ENCODE data around the gene IGFL2. TPM values are rescaled to one million over a fixed set of nuclear protein-coding genes. Genes with fewer than 3 reads are reported as not detected.

Gene IGFL2
- total RNA-seq, 1 donor from 2014 or later = not detected

- TF ChIP-seq, protein P1, sequence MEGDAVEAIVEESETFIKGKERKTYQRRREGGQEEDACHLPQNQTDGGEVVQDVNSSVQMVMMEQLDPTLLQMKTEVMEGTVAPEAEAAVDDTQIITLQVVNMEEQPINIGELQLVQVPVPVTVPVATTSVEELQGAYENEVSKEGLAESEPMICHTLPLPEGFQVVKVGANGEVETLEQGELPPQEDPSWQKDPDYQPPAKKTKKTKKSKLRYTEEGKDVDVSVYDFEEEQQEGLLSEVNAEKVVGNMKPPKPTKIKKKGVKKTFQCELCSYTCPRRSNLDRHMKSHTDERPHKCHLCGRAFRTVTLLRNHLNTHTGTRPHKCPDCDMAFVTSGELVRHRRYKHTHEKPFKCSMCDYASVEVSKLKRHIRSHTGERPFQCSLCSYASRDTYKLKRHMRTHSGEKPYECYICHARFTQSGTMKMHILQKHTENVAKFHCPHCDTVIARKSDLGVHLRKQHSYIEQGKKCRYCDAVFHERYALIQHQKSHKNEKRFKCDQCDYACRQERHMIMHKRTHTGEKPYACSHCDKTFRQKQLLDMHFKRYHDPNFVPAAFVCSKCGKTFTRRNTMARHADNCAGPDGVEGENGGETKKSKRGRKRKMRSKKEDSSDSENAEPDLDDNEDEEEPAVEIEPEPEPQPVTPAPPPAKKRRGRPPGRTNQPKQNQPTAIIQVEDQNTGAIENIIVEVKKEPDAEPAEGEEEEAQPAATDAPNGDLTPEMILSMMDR (conservative IDR thresholded peaks at IDR 0.05; ENCODE audit: low read depth, low read length) = no peak
- DNase-seq (ENCODE audit: low read depth) = no peak
- no peak overlapping the region for H3K4me3 ChIP-seq (ENCODE audit: low read depth, low read length)
These were observed 21.9 kb upstream of the IGFL2 start for GRCh38 chr19:46126086-46126580.

- no peak for DNase-seq (ENCODE audit: low read depth)
- TF ChIP-seq, protein P1 (conservative IDR thresholded peaks at IDR 0.05; ENCODE audit: low read depth, low read length) = no peak
- no peak overlapping the region for H3K4me3 ChIP-seq (ENCODE audit: low read depth, low read length)
These were observed 16.4 kb upstream of the IGFL2 start for GRCh38 chr19:46131485-46132143.

GRCh38 chr19:46132508-46133100 is 15.4 kb upstream of the IGFL2 start:
- H3K4me3 ChIP-seq (ENCODE audit: low read depth, low read length) = peak overlapping the region; percentile 10
- TF ChIP-seq, protein P1 (conservative IDR thresholded peaks at IDR 0.05; ENCODE audit: low read depth, low read length) = no peak
- no peak for DNase-seq (ENCODE audit: low read depth)

DNA sequence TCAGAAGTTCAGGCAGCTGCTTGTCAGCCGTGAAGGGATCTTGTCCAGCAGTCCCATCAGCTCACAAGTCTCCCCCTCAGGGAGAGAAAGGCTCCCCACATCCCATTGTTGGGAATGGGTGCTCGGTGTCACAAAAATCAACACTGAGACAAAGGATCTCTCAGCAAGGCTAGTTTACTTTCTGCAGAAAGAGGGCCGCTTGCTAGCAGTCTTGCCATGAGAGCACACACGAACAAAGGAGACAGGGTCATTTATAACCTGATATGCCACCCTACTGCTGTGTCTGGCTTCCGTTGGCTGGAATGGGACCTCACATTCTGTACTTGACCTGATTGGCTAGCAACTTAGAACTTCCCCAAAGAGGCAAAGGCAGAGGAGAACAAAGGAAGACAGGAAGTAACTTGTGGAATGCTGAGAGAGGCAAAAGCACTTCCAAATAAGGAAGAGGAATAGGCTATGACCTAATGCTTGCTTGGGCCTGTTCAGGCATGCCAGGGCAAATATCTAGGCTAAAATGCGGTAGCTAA is 14.9 kb upstream of the IGFL2 start:
- peak; percentile 92 for DNase-seq (ENCODE audit: low read depth)
- peak overlapping the region; percentile 10 for H3K4me3 ChIP-seq (ENCODE audit: low read depth, low read length)
- TF ChIP-seq, protein P1 (conservative IDR thresholded peaks at IDR 0.05; ENCODE audit: low read depth, low read length) = no peak

GRCh38 chr19:46133777-46134241 is 14.2 kb upstream of the IGFL2 start:
- no peak overlapping the region for H3K4me3 ChIP-seq (ENCODE audit: low read depth, low read length)
- DNase-seq (ENCODE audit: low read depth) = no peak
- TF ChIP-seq, protein P1 (conservative IDR thresholded peaks at IDR 0.05; ENCODE audit: low read depth, low read length) = no peak

- H3K4me3 ChIP-seq (ENCODE audit: low read depth, low read length) = no peak overlapping the region
- TF ChIP-seq, protein P1 (conservative IDR thresholded peaks at IDR 0.05; ENCODE audit: low read depth, low read length) = no peak
- no peak for DNase-seq (ENCODE audit: low read depth)
These were observed 13.5 kb upstream of the IGFL2 start for GRCh38 chr19:46134527-46134926.
